Measurements from ENCODE around the gene INSM1.
"Not testable (repeated sequence)": the region's sequence is repeated elsewhere in the genome, so short reads cannot be mapped to it uniquely, and the experiment has no call there.

Gene INSM1

DNA sequence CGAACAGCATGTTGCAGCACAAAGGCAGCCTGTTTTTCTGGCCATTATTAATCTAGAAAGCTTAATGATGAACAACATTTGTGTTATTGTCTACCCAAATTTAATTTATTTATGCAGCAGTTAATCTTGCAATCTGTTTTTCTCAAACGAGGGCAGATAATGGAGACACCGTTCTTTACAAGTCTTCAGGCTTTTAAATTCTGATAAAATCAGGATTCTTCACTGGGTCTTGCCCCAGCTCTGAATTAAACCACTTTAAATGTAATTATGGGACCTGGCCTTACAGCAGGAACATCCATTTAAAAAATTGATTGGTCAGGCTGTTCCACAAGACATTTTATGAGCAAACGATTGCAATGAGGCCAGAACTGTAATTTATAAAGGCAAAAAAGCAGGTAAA lies 26.5 kb upstream of the INSM1 start:
- no peak overlapping the region for H3K4me3 ChIP-seq (replicated peaks; ENCODE audit: low read depth, low read length)
- DNase-seq (ENCODE audit: low read depth), result no peak
- TF ChIP-seq, protein P1, sequence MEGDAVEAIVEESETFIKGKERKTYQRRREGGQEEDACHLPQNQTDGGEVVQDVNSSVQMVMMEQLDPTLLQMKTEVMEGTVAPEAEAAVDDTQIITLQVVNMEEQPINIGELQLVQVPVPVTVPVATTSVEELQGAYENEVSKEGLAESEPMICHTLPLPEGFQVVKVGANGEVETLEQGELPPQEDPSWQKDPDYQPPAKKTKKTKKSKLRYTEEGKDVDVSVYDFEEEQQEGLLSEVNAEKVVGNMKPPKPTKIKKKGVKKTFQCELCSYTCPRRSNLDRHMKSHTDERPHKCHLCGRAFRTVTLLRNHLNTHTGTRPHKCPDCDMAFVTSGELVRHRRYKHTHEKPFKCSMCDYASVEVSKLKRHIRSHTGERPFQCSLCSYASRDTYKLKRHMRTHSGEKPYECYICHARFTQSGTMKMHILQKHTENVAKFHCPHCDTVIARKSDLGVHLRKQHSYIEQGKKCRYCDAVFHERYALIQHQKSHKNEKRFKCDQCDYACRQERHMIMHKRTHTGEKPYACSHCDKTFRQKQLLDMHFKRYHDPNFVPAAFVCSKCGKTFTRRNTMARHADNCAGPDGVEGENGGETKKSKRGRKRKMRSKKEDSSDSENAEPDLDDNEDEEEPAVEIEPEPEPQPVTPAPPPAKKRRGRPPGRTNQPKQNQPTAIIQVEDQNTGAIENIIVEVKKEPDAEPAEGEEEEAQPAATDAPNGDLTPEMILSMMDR (IDR thresholded peaks at IDR 0.05; ENCODE audit: low read length, missing control alignments), result no peak

DNA sequence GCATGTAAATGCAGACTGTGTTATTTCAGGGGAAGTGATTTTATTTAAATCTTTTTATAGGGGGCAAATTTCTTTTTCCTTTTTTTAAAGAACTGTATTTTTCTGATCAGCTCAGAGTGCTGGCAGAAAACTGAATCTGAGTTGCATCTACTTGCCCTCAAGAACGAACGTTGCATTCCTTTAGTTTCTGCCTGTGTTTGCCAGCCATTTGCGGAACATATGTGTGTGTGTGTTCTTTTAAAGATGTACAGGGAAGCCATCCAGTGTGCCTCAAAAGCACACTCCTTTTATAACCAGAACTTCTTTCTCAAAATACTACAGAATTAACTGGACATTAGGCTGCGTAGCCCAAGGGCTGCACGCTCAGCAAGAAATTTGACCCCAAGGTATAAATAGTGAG lies 25.8 kb upstream of the INSM1 start:
- no peak for DNase-seq (ENCODE audit: low read depth)
- TF ChIP-seq, protein P1 (IDR thresholded peaks at IDR 0.05; ENCODE audit: low read length, missing control alignments), result no peak
- H3K4me3 ChIP-seq (replicated peaks; ENCODE audit: low read depth, low read length), result no peak overlapping the region

DNA sequence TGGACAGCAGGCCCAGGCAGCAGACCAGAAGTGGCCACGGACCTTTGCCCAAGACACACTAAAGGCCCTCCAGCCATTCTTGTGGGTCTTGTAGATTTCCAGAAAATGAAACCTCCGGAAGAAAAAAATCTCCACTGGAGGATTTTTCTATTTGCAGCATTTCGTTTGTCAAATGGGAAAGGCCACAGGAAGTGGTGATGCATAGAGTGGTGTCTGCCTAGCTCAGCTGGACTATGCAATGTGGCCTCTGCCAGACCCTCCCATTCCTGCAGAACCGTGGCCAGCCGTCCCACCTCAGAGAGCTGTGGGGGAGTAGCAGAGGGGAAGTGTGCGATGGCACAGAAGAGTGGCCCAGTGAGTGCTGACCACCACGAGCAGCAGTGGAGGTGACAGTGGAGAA lies 24.0 kb upstream of the INSM1 start:
- TF ChIP-seq, protein P1 (IDR thresholded peaks at IDR 0.05; ENCODE audit: low read length, missing control alignments), result no peak
- no peak for DNase-seq (ENCODE audit: low read depth)
- H3K4me3 ChIP-seq (replicated peaks; ENCODE audit: low read depth, low read length), result no peak overlapping the region

DNA sequence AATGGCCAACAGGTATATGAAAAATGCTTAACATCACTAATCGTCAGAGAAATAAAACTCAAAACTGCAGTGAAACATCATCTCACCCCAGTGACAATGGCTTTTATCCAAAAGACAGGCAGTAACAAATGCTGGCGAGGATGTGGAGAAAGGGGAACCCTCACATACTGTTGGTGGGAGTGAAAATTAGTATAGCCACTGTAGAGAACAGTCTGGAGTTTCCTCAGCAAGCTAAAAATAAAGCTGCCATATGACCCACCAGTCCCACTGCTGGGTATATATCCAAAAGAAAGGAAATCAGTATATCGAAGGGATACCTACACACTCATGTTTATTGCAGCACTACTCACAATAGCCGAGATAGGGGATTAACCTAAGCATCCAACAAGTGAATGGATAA lies 23.4 kb upstream of the INSM1 start:
- H3K4me3 ChIP-seq (replicated peaks; ENCODE audit: low read depth, low read length), result no peak overlapping the region
- TF ChIP-seq, protein P1 (IDR thresholded peaks at IDR 0.05; ENCODE audit: low read length, missing control alignments), result no peak
- no peak for DNase-seq (ENCODE audit: low read depth)

DNA sequence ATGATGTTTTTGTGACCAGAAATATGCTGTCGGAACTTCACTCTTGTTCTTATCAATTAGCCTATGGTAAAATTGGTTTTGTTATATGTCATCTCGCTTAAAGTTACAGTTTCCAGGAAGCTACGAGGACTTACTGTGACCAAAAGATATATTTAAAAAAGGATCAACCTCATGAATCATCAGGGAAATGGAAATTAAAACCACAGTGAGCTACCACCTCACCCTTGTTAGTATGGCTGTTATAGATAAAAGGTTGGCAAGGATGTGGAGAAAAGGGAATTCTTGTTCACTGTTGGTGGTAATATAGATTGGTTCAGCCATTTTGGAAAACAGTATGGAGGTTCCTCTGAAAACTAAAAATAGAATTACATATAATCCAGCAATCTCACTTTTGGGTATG lies 14.3 kb upstream of the INSM1 start:
- DNase-seq (ENCODE audit: low read depth), result no peak
- no peak overlapping the region for H3K4me3 ChIP-seq (replicated peaks; ENCODE audit: low read depth, low read length)
- TF ChIP-seq, protein P1 (IDR thresholded peaks at IDR 0.05; ENCODE audit: low read length, missing control alignments), result no peak

DNA sequence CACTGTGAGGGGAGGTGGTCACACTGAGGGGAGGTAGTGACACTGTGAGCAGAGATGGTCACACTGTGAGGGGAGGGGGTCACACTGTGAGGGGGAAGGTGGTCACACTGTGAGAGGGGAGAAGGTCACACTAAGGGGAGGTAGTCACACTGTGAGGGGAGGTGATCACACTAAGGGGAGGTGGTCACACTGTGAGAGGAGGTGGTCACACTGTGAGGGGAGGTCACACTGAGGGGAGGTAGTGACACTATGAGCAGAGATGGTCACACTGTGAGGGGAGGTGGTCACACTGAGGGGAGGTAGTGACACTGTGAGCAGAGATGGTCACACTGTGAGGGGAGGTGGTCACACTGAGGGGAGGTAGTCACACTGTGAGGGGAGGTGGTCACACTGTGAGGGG lies 12.4 kb upstream of the INSM1 start:
- DNase-seq (ENCODE audit: low read depth), result not testable (repeated sequence)

DNA sequence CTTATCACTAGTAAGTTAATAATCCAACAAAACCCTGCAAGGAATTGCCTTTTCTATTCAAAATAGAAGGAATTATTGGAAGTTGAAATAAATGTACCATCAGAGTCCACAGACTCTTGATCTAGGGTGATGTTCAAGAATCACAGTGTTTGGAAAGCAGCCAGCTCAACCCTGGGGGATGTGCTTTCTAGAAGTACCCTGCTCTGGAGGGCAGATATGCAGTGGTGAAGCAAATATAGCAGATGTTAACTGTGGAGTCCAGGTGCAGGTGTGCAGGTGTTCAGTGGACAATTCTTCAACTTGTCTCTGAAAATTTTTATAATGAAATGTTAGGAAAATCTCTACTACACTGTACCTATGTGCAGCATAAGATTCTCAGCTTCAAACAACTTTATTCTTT lies 9.1 kb upstream of the INSM1 start:
- DNase-seq (ENCODE audit: low read depth), result no peak
- H3K4me3 ChIP-seq (replicated peaks; ENCODE audit: low read depth, low read length), result no peak overlapping the region
- TF ChIP-seq, protein P1 (IDR thresholded peaks at IDR 0.05; ENCODE audit: low read length, missing control alignments), result no peak

More for the DNA sequence above, 12.4 kb upstream of the INSM1 start:
- not testable (repeated sequence) for H3K4me3 ChIP-seq (replicated peaks; ENCODE audit: low read depth, low read length)

DNA sequence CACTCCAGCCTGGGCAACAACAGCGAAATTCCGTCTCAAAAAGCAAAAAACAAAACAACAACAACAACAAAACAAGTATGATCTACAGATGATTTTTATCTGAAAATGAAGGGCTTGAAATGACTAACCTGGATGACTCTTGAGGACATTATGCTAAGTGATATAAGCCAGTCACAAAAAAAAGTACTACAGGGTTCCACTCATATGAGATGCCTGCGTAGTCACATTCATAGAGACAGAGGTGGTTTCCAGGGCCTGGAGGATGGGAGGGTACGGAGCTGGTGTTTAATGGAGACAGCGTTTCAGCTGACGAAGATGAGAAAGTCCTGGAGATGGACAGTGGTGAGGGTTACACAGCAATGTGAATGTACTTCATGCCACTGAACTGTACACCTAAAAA lies 8.3 kb upstream of the INSM1 start:
- no peak for DNase-seq (ENCODE audit: low read depth)
- TF ChIP-seq, protein P1 (IDR thresholded peaks at IDR 0.05; ENCODE audit: low read length, missing control alignments), result no peak
- no peak overlapping the region for H3K4me3 ChIP-seq (replicated peaks; ENCODE audit: low read depth, low read length)
